NCI-H1417 (cell line): ENCODE data around the gene STC2.
"Not testable (repeated sequence)": the region's sequence is repeated elsewhere in the genome, so short reads cannot be mapped to it uniquely, and the experiment has no call there.

Source experiments
- DNase-seq, 3 experiments: peaks; one replicate each; lab custom pipeline; 2025; lab: John Stamatoyannopoulos, UW

The STC2 gene

DNA sequence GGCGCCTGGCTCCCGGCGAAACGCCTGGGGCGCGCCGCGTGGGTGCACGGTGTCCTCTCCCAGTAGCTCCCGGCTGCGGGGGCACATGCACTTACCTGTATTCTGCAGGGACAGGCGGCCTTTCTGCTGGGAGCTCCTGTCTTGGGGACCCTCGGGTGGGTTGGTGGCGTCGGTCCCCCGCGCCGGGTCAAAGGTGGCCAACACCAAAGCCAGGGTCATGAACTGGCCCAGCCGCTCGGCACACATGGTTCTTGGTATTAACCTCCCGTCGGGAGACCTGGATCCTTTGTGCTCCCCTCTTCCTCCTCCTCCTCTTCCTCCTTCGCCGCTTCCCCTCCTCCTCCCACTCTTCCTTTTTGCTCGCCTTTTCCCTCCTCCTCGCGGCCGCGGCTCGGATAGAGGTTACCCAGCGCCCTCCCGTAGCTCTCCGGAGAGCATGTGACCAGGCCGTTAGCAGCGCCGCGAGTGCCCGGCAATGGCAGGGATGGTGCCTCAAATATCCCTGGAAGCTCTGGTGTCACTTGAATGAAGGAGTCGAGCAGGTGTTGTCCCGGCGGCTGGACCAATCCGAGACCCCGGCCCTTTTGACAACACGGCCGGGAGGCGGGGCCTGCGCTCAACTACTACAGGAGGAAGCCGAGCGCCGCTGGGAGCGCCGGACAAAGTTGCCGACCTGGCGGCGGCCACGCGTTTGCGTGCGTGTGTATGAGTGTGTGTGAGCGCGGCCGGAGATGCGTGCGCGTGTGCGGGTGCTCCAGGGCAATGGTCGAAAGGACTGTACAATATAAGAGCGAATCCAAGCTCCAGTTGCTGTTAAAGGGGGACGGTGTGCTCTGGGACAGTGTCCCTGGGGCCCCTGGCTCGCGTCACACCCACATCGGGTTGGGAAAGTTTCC, at the start of gene STC2:
STC2 (minus strand) TSS at position 467 of the 896 bp plus-strand sequence; CDS start at position 246, 221 bp downstream.
- peak; percentile 76 to 91 (median 86) for DNase-seq

DNA sequence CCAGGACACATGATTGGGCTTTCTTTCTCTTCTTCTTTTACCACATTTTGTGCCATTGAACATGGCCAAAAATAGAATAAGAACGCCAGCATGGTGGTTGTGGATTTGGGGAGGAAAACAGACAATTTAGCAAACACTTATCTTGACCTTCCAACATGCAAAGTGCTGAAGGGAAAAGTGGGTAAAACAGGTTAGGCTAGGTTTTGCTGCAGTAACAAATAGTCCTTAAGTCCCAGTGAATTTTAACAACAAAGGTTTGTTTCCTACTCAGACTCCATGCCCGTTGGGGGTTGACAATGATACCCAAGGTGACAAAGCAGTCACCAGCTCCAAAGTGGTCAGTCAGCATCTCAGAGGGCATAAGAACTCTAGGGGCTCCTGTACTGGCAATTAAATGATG, 43.2 kb upstream of the STC2 start:
- no peak for DNase-seq

DNA sequence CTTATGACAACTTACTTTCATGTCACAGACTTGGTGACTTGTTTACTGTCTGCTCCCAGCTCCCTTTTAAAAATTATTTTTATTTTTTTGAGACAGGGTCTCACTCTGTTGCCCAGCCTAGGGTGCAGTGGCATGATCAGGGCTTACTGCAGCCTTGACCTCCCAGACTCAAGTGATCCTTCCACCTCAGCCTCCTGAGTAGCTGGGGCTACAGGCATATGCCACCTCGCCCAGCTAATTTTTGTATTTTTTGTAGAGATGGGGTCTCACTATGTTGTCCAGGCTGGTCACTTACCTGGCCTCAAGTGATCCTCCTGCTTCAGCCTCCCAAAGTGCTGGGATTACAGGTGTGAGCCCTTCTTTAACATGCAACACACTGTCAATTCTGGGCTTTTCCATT, 35.2 kb upstream of the STC2 start:
- not testable (repeated sequence) for DNase-seq

GRCh38 chr5:173355561-173355960, 27.3 kb upstream of the STC2 start:
- DNase-seq: no peak

DNA sequence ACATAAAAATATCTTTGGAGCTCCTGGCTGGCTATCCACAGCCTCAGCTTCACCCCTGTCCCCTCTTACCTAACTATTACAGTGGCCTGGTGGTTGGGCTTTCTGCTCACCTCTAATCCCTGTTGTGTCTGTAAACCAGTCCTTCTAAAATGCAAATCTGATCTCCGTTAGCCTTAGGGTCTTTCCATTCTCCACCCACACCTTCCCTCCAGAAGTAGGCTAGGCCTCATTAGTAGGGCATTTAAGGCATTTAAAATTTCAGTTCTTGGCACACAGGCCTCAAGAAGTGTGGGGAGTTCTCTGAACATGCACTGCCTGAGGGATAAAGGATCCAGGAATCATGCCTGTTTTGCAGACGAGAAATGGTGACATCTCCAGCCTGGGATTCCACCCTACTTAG, 26.4 kb upstream of the STC2 start:
- DNase-seq: no peak

DNA sequence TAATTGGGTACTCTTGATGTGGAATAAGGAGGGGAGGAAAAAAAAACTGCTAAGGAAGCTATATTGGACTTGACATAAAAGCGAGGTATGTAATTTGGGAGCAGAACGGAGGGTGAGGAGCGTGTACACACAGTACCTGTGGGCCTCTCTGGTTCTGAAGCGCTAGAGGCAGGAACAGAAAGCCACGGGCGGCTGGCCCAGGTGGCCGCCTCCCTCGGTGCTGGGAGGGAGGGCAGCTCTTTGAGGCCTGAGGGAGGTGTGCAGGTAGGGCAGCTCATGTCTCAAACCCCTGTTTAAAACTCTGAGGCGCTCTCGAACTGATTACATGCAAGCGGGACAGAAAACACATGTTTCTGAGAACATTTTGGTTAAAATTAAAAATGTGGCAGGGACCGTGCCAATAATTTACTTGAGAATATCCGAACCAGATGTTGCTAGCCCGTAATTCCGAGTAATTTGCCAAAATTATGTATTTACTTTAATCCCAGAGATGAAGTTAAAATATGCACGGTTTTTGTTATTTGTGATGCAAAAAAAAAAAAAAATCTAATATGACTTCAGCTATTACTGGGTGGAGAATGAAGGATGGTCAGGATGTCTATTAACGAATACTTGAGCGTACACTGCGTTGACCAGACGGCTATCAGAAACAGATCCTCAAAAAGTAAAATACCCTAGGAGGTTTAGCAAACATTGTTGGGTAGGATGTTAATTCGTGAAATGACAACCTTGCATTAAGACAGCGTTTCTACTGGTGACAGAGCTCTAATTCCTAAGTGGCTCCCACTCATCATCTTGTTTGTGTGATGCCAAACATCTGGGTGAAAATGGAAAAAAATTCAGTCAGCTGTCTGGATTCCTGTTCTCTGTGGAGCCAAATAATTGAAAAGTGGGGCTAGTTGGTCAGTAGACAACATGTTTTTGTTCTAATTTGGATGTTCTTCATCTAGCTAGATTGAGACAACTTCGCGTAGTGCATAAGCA, 24.4 kb upstream of the STC2 start:
- peak in 1 of 3 experiments; percentile 1 for DNase-seq

DNA sequence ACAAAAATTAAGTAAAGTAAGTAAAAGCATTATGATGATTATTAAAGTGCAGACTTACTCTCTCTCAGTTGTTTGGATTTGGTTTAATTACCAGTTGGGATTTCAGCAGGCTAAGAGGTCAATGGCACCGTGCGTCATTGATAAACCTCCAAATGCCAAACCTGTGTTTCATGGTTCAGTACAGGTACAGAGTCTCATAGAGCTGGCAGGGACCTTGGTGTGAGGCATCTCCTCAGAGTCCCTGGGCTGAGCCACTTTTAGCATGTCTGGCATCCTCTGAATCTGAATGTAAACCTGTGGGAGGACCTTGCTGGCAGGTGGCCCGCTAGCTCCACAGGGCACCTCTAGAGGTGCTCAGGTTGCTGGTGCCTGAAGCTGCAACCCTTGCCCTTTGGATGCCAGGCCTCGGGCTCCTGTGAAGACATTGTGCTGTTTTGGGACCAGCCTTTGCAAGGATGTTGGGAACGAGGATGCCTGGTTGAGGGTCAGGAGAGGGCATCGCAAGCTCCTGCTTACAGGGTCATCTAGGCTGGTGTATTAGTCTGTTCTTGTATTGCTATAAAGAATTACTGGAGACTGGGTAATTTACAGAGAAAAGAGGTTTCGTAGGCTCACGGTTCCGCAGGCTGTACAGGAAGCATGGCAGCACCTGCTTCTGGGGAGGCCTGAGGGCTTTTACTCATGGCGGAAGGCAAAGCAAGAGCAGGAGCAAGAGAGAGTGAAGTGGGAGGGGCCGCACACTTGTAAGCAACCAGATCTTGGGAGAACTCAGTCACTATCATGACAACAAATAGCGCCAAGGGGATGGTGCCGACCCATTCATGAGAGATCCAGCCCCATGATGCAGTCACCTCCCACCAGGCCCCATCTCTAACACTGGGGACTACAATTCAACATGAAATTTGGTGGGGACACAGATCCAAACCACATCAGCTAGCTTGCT, 14.9 kb upstream of the STC2 start:
- no peak for DNase-seq

DNA sequence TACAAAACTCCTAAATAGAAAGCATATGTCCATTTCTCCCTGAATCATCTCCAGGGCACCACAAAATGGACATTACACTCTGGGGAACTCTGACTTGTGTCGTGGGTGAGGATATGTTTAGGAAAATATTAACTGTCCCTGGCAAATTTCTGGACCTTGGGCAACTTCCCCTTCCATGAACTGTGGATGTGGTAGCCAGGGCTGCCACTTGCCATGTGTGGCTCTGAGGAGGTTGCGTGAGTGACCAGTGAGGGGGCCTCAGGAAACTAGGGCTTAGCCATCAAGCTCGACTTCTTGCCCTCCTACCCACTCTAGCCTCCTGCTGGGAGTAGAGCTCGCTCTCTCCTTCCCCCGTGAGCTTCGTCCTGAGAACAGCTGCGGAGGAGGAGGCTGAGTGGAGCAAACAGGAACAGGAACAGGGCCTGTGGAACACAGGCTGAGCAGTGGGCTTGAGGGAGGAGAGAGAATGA, 13.8 kb upstream of the STC2 start:
- DNase-seq: no peak

GRCh38 chr5:173340984-173341383, 12.8 kb upstream of the STC2 start:
- no peak for DNase-seq

- no peak for DNase-seq
Measured at GRCh38 chr5:173340451-173340850, 12.2 kb upstream of the STC2 start.

GRCh38 chr5:173339286-173339685, 11.1 kb upstream of the STC2 start:
- DNase-seq: no peak

DNA sequence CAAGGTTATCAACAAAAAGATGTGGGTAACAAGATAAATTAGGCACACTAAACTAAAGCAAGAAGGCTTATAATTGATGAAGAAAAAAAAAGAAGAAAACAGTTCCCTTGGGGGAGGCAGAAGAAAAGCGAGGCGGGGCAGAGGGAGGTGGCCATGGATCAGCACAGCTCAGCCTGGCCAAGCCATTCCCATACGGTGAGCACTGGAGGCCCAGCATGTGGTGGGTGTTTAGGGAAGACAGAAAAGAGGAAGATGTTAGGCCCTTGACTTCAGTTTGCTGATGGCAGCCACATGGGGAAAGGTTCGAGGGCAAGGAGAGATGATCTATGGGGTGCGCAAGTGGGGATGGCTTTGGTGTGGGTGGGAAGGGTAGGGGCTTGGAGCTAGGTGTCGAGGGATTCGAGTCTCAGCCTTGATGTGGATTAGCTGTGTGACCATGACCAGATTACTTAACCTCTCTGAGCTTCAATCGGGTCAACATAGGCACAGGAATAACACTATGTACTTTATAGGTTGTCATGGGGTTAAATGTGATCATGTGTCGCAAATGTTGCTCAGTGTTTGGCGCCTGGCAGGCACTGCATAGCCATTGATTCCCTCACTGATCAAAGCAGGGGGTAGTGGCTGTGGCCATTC, 10.3 kb upstream of the STC2 start:
- no peak for DNase-seq

DNA sequence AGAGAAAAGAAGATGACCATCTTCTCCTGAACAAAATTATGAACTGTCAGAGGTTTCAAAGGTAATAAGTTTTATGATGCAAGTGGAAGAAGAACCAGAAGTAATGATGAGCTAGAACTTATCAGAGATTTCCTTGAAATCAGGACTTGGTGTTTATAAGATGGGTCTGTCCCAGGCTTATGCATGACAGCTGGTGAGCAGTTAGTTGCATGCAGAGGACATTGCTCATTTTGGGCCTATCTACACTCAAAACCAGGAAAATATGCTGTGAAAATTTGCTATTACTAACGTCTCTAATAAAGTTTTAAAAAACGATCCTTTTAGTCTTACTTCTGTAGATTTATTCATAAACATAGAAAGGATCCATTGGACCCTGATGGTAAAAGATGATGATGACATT, 6.6 kb upstream of the STC2 start:
- DNase-seq: no peak

DNA sequence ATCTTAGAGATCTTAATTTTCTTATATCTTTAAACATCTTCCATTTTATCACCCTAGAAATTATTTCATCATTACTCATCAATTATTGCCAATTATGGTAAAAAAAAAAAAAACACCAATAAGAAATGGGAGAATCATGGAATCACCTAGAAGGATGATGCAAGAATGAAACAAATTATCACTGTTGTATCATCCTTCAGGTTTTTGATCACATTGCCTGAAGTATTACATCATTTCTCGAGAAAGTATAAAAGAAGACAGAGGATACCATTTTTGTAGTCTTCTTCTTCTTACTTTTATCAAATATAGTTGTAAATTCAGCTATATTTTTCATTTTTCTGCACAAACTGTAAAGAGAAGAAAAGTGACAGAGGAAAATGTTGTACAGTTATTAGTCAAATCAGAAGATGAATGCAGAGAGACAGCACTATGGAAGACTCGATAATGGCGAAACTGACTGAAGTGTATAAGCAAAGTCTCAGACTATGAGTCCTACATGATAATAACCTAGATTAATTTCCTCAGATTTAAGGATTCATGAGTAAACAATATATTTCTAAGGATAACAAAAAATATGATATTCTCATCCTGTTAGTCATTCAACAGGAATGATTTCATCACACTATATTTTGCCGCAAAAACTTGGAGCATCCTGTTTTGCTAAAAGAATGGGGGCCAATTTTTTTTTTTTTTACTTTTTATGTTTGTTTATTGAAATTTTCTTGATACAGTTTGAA, 5.9 kb upstream of the STC2 start:
- no peak for DNase-seq

DNA sequence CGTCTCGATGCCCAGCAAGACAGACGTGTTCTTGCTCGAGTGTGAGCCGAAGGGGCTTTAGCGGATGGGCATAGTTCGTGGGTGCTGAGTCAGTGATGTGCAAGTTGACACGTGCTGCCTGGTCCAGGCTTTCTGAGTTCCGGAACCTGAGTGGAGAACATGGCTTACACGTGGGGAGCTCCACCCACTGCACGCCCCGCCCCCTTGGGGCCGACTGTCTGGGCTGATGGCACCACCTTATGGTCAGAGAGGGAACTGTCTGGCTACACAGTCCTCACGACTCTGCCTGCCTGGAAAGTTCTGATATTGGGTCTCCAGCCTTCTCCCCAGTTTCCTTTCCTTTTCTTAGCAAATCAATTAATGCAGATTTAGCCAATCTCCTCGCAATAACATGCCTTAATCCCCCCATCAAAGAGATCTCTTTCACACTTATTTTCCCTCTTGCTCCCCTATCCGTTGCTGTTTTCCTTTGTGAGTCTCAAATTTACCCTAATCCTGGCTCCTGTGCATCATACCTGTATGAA, 3.8 kb upstream of the STC2 start:
- peak; percentile 65 to 84 (median 82) for DNase-seq

DNA sequence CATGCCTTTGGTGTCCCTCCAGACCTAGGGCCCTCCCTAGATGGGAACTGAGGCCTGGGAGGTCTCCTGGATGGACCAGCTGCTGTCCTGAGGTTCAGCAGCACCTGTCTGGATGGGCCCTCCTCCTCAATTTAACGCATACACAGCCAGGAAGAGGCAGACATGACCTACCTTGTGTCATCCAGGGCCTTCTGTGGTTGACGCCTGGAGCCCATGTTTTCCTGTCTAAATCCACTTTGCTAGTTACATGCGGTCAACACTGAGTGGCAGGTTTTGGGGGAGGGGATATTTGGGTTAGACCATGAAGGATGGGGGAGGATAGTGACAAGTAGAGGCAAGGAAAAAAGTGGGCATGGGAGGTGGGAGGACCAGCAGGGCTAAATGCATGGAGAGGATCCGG, 3.1 kb upstream of the STC2 start:
- DNase-seq: no peak

- DNase-seq: peak in 2 of 3 experiments; percentile 32 to 59
Measured at GRCh38 chr5:173330338-173331206, 2.4 kb upstream of the STC2 start.

DNA sequence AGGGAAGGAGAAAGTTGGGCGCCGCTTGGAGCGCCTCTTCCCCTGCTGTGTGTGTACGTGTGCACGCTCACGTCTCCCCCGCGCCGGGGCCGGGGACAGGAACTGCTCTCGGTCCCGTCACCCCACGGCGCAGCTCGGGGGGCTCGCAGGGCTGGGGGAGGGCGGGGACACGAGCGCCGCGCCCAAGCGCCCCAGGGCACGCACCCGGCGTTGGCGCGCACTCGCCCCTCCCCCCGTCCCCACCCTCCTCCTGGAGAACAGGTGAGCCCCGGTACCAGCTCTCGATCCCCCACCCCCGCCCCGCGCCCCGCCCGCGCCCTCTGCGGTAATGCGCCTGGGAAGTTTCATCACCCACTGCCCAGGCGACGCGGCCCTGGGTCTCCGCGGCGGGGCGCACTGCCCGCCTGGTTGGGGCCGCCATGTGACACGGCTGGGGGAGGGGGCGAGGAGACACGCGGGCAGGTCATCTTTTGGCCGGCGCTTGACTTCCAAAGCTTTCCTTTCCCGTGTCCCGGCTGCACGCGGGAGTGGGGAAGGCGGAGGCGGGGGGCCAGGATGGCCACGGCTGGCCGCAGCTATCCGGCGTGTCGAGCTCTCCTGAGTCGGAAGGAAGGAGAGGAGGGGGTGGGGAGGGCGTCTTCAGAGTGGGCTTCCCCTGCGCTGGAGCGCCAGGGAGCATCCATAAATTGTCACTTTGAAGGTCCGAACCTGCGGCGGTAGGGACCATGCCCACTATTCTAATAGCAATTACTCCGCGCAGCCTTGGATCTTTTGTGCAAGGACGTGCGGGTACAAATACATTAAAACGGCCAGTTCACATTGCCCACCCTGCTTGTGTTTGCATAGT, 1.5 kb upstream of the STC2 start:
- DNase-seq: peak; percentile 3 to 66 (median 63)
